ENCODE results near the gene RMND5A.

RMND5A gene

DNA sequence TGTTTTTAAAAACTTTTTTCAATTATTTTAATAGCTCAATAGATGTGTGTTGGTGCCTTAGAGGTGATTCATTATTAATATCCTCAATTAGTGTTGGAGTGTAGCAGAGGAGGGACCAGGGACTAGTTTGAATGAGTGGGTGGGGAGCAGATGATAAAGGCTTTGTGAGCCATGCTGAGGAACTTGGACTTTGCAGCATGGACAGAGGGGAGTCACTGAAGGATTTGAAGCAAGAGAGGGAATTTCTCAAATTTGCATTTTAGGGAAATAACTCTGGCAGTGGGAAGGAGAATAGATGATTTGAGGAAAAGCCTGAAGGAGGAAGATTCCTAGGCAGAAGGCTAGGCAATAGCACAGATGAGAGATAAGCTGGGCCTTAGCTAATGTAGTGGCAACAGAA, 42.3 kb upstream of the RMND5A start:
- no peak overlapping the region for H3K27ac ChIP-seq
- TF ChIP-seq, protein P1, sequence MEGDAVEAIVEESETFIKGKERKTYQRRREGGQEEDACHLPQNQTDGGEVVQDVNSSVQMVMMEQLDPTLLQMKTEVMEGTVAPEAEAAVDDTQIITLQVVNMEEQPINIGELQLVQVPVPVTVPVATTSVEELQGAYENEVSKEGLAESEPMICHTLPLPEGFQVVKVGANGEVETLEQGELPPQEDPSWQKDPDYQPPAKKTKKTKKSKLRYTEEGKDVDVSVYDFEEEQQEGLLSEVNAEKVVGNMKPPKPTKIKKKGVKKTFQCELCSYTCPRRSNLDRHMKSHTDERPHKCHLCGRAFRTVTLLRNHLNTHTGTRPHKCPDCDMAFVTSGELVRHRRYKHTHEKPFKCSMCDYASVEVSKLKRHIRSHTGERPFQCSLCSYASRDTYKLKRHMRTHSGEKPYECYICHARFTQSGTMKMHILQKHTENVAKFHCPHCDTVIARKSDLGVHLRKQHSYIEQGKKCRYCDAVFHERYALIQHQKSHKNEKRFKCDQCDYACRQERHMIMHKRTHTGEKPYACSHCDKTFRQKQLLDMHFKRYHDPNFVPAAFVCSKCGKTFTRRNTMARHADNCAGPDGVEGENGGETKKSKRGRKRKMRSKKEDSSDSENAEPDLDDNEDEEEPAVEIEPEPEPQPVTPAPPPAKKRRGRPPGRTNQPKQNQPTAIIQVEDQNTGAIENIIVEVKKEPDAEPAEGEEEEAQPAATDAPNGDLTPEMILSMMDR (conservative IDR thresholded peaks at IDR 0.05): no peak

DNA sequence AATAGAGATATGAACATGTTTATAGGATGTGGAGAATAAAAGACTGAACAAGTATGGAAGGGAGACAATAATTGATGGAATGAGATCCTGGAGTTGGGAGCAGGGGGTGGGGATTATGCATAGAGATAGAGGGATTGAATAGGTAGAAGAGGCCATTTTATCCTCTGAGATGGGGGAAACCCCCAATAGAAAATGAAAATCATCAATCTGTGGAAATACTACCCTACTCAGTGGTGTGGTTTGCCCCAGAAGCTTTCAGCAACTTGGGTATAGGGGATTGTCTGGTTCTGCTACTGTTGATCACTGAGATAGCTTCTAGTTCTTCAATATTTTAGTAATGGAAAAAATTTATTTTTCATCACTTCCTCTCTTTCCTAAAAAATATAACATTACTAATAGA, 41.1 kb upstream of the RMND5A start:
- H3K27ac ChIP-seq: no peak overlapping the region
- TF ChIP-seq, protein P1 (conservative IDR thresholded peaks at IDR 0.05): no peak

DNA sequence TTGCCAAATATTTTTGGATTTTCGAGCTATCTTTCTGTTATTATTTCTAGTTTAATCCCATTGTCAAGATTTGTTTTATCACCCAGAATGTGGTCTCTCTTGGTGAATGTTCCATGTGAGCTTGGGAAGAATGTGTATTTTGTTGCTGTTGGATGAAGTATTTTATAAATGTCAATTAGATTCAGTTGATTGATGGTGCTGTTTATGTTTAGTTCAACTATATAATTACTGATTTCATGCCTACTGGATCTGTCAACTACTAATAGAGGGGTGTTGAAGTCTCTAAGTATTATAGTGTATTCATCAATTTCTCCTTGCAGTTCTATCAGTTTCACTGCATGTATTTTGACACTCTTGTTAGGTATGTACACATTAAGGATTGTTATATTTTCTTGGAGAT, 34.7 kb upstream of the RMND5A start:
- H3K27ac ChIP-seq: no peak overlapping the region
- TF ChIP-seq, protein P1 (conservative IDR thresholded peaks at IDR 0.05): no peak

DNA sequence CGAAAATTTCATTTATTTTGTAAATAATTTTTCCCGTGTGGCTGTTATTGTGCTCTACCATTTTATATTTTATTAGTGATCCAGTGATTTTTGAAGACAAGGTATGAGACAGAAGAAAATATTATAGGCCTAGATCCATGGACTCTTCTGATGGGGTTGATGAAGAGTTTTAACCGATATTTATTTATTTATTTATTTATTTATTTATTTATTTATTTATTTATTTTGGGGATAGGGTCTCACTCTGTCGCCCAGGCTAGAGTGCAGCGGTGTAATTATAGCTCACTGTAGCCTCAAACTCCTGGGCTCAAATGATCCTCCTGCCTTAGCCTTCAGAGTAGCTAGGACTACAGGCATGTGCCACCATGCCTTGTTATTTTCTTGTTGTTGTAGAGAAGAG, 33.6 kb upstream of the RMND5A start:
- H3K27ac ChIP-seq: no peak overlapping the region
- TF ChIP-seq, protein P1 (conservative IDR thresholded peaks at IDR 0.05): no peak

DNA sequence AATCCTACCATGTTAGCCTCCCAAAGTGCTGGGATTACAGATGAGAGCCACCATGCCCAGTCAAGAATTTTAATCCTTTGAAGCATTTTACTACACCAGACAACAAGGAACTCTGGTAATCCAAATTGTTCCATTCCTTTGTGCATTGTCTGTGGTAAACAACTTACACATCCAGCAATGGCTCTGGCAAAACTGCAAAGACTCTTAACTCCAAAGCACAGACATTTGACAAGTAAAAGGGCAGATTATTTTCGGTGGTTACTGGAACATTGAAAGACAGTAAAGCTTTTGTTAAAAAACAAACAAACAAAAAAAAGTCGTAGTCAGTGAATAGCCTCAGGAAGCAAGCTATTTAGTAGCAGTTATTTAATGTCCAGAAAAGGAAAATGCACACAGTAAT, 33.2 kb upstream of the RMND5A start:
- H3K27ac ChIP-seq: no peak overlapping the region
- TF ChIP-seq, protein P1 (conservative IDR thresholded peaks at IDR 0.05): no peak

DNA sequence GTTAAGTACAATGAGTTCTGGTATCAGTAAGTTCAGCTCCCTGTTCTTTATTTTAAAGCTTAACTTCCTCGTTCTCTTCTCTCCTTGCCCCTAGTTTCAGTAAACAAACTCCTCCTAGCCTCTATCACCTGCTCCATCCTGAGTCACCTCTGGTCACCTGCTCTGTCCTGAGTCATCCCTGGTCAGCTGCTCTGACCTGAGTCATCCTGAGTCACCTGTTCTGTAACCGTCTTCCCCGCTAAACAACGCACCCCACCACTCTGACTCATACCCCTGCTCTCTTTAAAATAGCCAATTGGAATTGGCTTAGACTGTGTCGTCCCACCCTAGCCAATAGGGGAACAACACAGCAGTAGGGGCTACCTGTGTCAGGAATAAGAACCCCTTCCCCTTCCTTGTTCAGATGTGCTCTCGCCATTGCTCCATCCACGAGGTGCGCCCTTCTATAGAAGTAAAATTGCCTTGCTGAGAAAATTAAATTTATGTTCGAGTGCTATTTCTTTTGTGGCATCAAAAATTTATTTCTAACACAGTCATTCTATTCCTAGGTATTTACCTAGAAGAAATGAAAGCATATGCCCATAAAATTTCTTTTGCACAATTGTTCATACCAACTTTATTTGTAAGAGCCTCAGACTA, 24.9 kb upstream of the RMND5A start:
- no peak overlapping the region for H3K27ac ChIP-seq
- TF ChIP-seq, protein P1 (conservative IDR thresholded peaks at IDR 0.05): no peak

DNA sequence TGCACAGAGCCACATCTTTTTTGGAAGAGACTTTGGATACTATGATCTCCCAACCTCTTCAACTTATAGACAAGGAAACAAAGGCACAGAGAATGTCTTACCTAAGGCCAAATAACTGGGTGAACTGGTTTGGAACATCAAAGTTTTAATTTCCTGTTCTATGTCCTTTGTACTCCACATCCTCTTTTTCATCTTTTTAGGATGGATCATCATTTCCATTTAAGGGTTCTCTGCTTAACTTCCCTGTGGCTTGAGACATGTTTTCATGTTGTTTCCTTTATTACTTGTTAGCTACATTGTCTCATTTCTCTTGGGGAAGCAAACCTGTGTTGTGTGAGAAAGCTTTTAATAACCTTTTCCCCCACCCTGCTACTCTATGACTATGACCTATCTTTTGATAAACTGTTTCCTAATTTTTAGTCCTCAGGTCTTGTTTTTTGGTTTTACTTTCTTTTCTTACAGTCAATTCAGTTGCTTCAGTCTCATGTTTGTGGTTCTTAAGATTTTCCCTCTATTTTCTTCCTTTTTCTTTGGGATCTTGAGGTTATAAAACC, 22.5 kb upstream of the RMND5A start:
- TF ChIP-seq, protein P1 (conservative IDR thresholded peaks at IDR 0.05): no peak
- no peak overlapping the region for H3K27ac ChIP-seq

All from VCaP (cell line).